ENCODE data around the gene SCP2.

GRCh38 chr1:53024117-53024516, 97.0 kb downstream of the SCP2 start:
- TF ChIP-seq CTCF (IDR thresholded peaks at IDR 0.05) = no peak
- no peak for TF ChIP-seq POLR2A (IDR thresholded peaks at IDR 0.05)
- no peak for TF ChIP-seq EP300 (IDR thresholded peaks at IDR 0.05)
